Bronchial epithelial cell (primary cell): Measurements from ENCODE around the gene TCFL5. TPM values are rescaled to one million over a fixed set of nuclear protein-coding genes. Genes with fewer than 3 reads are reported as not detected.

Source experiments
- DNase-seq: peaks from one replicate; pipeline ENCODE4 v3.0.0-alpha.2; 2010; ENCODE audit warnings: low read depth
- FAIRE-seq: peaks from 2 replicates; lab custom pipeline; 2011; peaks lifted over from hg19 to GRCh38; lab: Jason Lieb, UNC
- H3K27me3 ChIP-seq: 2 replicates; pipeline ENCODE4 v1.5.1; 2011; ENCODE audit warnings: low read length; ENCODE audit not compliant: control insufficient read depth, insufficient read depth
- H3K36me3 ChIP-seq: 2 replicates; pipeline ENCODE4 v1.5.1; 2011; ENCODE audit warnings: low read length; ENCODE audit not compliant: control insufficient read depth, insufficient read depth
- H3K4me3 ChIP-seq: 2 replicates; pipeline ENCODE4 v1.5.1; 2011; ENCODE audit warnings: mild to moderate bottlenecking, low read depth, low read length, control low read depth
- total RNA-seq: library from RNA; depleted of rRNA; stranded (reverse); fragments of >200 nt; gene quantifications from 2 replicates; pipeline ENCODE4 v1.2.1, GENCODE V29; 2014
- TF ChIP-seq, protein P1 (sequence below): IDR thresholded peaks from 2 replicates; pipeline ENCODE4 v1.5.1; 2011; ENCODE audit warnings: mild to moderate bottlenecking, moderate library complexity, low read length, control low read depth, inconsistent platforms; ENCODE audit not compliant: insufficient read depth, severe bottlenecking

TCFL5 gene
- total RNA-seq, 1 donor from 2014 or later, result 14.5 TPM

DNA sequence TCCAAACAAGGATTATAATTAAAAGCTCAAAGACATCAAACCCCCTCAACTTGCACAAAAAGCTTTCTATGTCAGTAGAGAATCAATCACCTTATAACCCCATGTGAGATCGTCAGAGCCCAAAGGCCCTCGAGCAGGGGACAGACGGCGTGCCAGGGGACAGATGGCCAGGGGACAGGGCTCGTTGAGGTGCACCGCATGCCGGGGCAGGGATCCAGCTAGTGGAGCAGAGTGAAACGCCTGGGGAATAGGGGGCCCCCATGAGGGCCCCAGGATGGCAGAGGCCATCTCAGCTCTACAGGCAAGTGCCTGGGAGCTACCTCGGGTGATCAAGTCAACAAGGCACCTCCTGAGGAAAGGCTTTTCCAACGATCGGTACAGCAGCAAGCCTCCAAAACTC lies 36.0 kb upstream of the TCFL5 start:
- Histone ChIP-seq H3K4me3 (no peak overlapping the region), H3K36me3 (peaks cover 33% of the 10 kb centered on the region), H3K27me3 (no peaks in the 10 kb centered on the region)
- TF ChIP-seq, protein P1, sequence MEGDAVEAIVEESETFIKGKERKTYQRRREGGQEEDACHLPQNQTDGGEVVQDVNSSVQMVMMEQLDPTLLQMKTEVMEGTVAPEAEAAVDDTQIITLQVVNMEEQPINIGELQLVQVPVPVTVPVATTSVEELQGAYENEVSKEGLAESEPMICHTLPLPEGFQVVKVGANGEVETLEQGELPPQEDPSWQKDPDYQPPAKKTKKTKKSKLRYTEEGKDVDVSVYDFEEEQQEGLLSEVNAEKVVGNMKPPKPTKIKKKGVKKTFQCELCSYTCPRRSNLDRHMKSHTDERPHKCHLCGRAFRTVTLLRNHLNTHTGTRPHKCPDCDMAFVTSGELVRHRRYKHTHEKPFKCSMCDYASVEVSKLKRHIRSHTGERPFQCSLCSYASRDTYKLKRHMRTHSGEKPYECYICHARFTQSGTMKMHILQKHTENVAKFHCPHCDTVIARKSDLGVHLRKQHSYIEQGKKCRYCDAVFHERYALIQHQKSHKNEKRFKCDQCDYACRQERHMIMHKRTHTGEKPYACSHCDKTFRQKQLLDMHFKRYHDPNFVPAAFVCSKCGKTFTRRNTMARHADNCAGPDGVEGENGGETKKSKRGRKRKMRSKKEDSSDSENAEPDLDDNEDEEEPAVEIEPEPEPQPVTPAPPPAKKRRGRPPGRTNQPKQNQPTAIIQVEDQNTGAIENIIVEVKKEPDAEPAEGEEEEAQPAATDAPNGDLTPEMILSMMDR, result no peak
- DNase-seq, result no peak
- FAIRE-seq, result no peak

DNA sequence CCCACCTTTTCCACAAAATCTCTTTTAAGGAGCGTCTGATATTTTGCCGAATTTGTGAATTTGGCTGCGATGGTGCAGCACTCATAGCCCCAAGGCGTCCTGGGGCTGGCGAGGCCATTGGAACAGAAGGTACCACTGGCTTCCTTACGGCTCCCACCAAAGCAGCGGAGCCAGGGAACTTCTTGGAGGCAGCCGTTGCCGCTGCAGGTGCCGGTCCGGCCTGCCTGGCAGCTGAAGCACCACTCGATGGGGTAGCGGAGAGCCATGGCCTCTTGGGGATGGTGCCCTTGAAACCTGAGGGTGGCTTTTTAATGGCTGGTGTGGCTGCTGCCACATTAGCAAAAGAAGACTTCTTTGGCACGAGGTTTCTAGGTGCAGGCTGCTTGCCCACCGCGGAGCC lies 34.9 kb upstream of the TCFL5 start:
- Histone ChIP-seq H3K4me3 (no peak overlapping the region), H3K36me3 (peaks cover 37% of the 10 kb centered on the region), H3K27me3 (no peaks in the 10 kb centered on the region)
- DNase-seq, result no peak
- TF ChIP-seq, protein P1, result no peak
- FAIRE-seq, result no peak

- FAIRE-seq (no peak), DNase-seq (no peak)
- peaks cover 44% of the 10 kb centered on the region for H3K36me3 ChIP-seq
- no peaks in the 10 kb centered on the region for H3K27me3 ChIP-seq
- TF ChIP-seq, protein P1, result no peak
- no peak overlapping the region for H3K4me3 ChIP-seq
Observed at GRCh38 chr20:62895539-62895938, 33.9 kb upstream of the TCFL5 start.

DNA sequence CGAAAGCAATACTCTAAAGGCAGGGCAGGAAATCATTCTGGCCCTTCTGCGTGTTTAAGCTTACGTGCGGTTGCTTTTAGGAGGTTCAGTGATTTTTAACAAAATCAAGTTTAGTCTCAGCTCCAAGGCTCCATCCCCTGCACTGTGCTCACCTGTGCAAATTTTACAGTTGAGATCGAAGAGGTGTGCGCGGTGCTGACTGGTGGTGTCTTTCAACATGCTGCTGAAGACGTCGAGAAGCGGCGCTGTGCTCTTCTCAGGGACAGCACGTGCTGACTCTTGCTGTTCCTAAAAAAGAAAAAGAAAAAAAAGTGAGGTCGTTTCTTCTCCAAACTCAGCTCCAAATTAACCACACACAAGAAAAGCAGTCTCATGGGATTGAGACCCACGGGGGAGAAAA lies 32.6 kb upstream of the TCFL5 start:
- DNase-seq (no peak), FAIRE-seq (no peak)
- no peaks in the 10 kb centered on the region for H3K27me3 ChIP-seq
- H3K36me3 ChIP-seq, result peaks cover 52% of the 10 kb centered on the region
- no peak overlapping the region for H3K4me3 ChIP-seq
- TF ChIP-seq, protein P1, result no peak

- Histone ChIP-seq H3K36me3 (peaks cover 53% of the 10 kb centered on the region), H3K27me3 (no peaks in the 10 kb centered on the region), H3K4me3 (no peak overlapping the region)
- TF ChIP-seq, protein P1, result peak; percentile 8
- DNase-seq, result no peak
- no peak for FAIRE-seq
Observed at GRCh38 chr20:62893700-62894099, 32.1 kb upstream of the TCFL5 start.
